Right renal pelvis (tissue), 4 donors: ENCODE measurements around the gene SLC39A11. TPM values are rescaled to one million over a fixed set of nuclear protein-coding genes. Genes with fewer than 3 reads are reported as not detected.

Experiments used
- DNase-seq, 4 donors: peaks; one replicate each; pipeline ENCODE4 v3.0.0-alpha.2; 2013; ENCODE audit warnings: low read depth in 4 of 4, low spot score in 3 of 4, missing footprints in 1 of 4
- polyA plus RNA-seq, 4 donors: library from polyadenylated mRNA; unstranded; fragments of 120-200 nt; gene quantifications; one replicate each; pipeline ENCODE4 v1.2.1, GENCODE V29; 2013; ENCODE audit not compliant: insufficient read length in 4 of 4

Gene SLC39A11
- polyA plus RNA-seq, 4 donors: 27.6 to 29.1 (median 28.4) TPM

- peak in 3 of 4 donors; percentile 68 to 80 (median 74) for DNase-seq
These were observed 477.4 kb downstream of the SLC39A11 start for GRCh38 chr17:72614871-72615626.

GRCh38 chr17:72614476-72614870, 478.0 kb downstream of the SLC39A11 start:
- no peak for DNase-seq

GRCh38 chr17:72613806-72614292, 478.6 kb downstream of the SLC39A11 start:
- no peak for DNase-seq

GRCh38 chr17:72613396-72613795, 479.1 kb downstream of the SLC39A11 start:
- no peak for DNase-seq

GRCh38 chr17:72611172-72611571, 481.3 kb downstream of the SLC39A11 start:
- DNase-seq: no peak

- DNase-seq: no peak
These were observed 483.0 kb downstream of the SLC39A11 start for GRCh38 chr17:72609501-72609900.

- DNase-seq: no peak
These were observed 484.1 kb downstream of the SLC39A11 start for GRCh38 chr17:72608436-72608835.

GRCh38 chr17:72606656-72607055, 485.8 kb downstream of the SLC39A11 start:
- DNase-seq: no peak

- DNase-seq: no peak
These were observed 486.9 kb downstream of the SLC39A11 start for GRCh38 chr17:72605543-72605942.

- no peak for DNase-seq
These were observed 488.0 kb downstream of the SLC39A11 start for GRCh38 chr17:72604518-72604917.

GRCh38 chr17:72603420-72604242, 488.9 kb downstream of the SLC39A11 start:
- no peak for DNase-seq

GRCh38 chr17:72602517-72603419, 489.7 kb downstream of the SLC39A11 start:
- no peak for DNase-seq

GRCh38 chr17:72600934-72601333, 491.6 kb downstream of the SLC39A11 start:
- no peak for DNase-seq

- DNase-seq: no peak
These were observed 492.6 kb downstream of the SLC39A11 start for GRCh38 chr17:72599891-72600290.

GRCh38 chr17:72598695-72599094, 493.8 kb downstream of the SLC39A11 start:
- DNase-seq: no peak

GRCh38 chr17:72597354-72598087, 495.0 kb downstream of the SLC39A11 start:
- no peak for DNase-seq
